OCI-LY7 (cell line): ENCODE data around the gene OR10J4. TPM values are rescaled to one million over a fixed set of nuclear protein-coding genes. Genes with fewer than 3 reads are reported as not detected.

Experiments
- total RNA-seq, 2 experiments: library from RNA; depleted of rRNA in 1 of 2; stranded (reverse); fragments of >200 nt in 1 of 2; shearing (Covaris generic) in 1 of 2; gene quantifications; 2 replicates each; pipeline ENCODE4 v1.2.3, GENCODE V29; 2014 to 2022

The OR10J4 gene
- total RNA-seq, 2 experiments from 2014 or later: not detected

Other genes with a start within 250 kb of the OR10J4 start
- not detected in 2 replicates for gene ACKR1, start 227.3 kb upstream of the OR10J4 start, total RNA-seq (2014; rRNA removed; shearing (Covaris generic))
- not detected in 2 replicates for gene ACKR1, start 227.3 kb upstream of the OR10J4 start, total RNA-seq (2022)
- not detected in 2 replicates for gene FCER1A, start 129.9 kb upstream of the OR10J4 start, total RNA-seq (2014; rRNA removed; shearing (Covaris generic))
- gene FCER1A, start 129.9 kb upstream of the OR10J4 start, total RNA-seq (2022): not detected in 2 replicates
- not detected in 2 replicates for gene OR10J1, start 7.5 kb downstream of the OR10J4 start, total RNA-seq (2014; rRNA removed; shearing (Covaris generic))
- not detected in 2 replicates for gene OR10J1, start 7.5 kb downstream of the OR10J4 start, total RNA-seq (2022)
- gene OR10J5, start 103.8 kb downstream of the OR10J4 start, total RNA-seq (2014; rRNA removed; shearing (Covaris generic)): not detected in 2 replicates
- not detected in 2 replicates for gene OR10J5, start 103.8 kb downstream of the OR10J4 start, total RNA-seq (2022)
- not detected in 2 replicates for gene APCS, start 155.6 kb downstream of the OR10J4 start, total RNA-seq (2014; rRNA removed; shearing (Covaris generic))
- gene APCS, start 155.6 kb downstream of the OR10J4 start, total RNA-seq (2022): not detected in 2 replicates